Vagina (tissue), 2 donors: ENCODE results near the gene VPS13C. TPM values are rescaled to one million over a fixed set of nuclear protein-coding genes. Genes with fewer than 3 reads are reported as not detected.

Experiments
- DNase-seq, 2 donors: peaks; one replicate each; pipeline ENCODE4 v3.0.0-alpha.2; 2017; ENCODE audit errors: extremely low spot score in 2 of 2
- H3K27ac ChIP-seq: fragments of 200-600 bp; sonication (generic); one replicate; pipeline ENCODE4 v1.5.1; 2019
- H3K27me3 ChIP-seq: fragments of 200-600 bp; sonication (generic); one replicate; pipeline ENCODE4 v1.5.1; 2019
- H3K36me3 ChIP-seq, 2 donors: fragments of 200-600 bp; sonication (generic); one replicate each; pipeline ENCODE4 v1.5.1; 2017 to 2019
- H3K4me1 ChIP-seq: fragments of 200-600 bp; sonication (generic); one replicate; pipeline ENCODE4 v1.5.1; 2019
- H3K4me3 ChIP-seq, 2 donors: fragments of 200-600 bp; sonication (generic); 1 replicate in 1 of 2; 2 replicates in 1 of 2; pipeline ENCODE4 v1.5.1; 2016 to 2019
- H3K9me3 ChIP-seq: fragments of 200-600 bp; sonication (generic); one replicate; pipeline ENCODE4 v1.5.1; 2019
- POLR2A ChIP-seq, 2 donors: fragments of 450-650 bp; IDR thresholded peaks; one replicate each; pipeline ENCODE4 v1.6.1; 2017; ENCODE audit warnings: antibody characterized with exemption in 2 of 2, mild to moderate bottlenecking in 2 of 2, moderate library complexity in 2 of 2
- POLR2AphosphoS5 ChIP-seq, 2 donors: sonication (generic); formaldehyde crosslinking; IDR thresholded peaks; one replicate each; pipeline ENCODE4 v1.9.0; 2017; ENCODE audit warnings: antibody characterized with exemption in 2 of 2, mild to moderate bottlenecking in 2 of 2, low read depth in 1 of 2; ENCODE audit not compliant: insufficient read depth in 1 of 2
- intact Hi-C: fragments of 100-400 bp; cut with DNase I; formaldehyde crosslinking; loops from one replicate; pipeline ENCODE4 v1.15.1; 2023
- total RNA-seq: library from RNA; depleted of rRNA; stranded (reverse); fragments of >200 nt; gene quantifications from one replicate; pipeline ENCODE4 v1.2.3, GENCODE V29; 2016
- TF ChIP-seq, protein P1 (sequence below), 3 experiments: fragments of 450-650 bp in 2 of 3; fragments of 200-600 bp in 1 of 3; sonication (generic) in 1 of 3; IDR thresholded peaks; one replicate each; pipeline ENCODE4 v1.5.1; 2017 to 2019; ENCODE audit warnings: antibody characterized with exemption in 3 of 3, mild to moderate bottlenecking in 2 of 3, moderate library complexity in 2 of 3

The VPS13C gene
- total RNA-seq, 1 donor from 2014 or later = 52.5 TPM

DNA sequence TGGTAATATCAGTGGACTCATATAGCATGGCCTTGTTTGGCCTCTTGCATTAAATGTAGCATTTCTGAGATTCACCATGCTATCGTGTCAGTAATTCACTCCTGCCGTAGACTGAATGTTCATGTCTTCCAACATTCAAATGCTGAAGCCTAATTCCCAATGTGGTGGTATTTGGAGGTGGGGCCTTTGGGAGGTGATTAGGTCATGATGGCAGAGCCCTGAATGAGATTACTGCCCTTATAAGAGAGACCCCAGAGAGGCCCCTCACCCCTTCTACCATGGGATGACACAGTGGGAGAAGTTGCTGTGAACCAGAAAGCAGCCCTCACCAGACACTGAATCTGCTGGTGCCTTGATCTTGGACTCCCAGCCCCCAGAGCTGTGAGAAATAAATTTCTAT is 241.4 kb downstream of the VPS13C start:
- no peaks in the 10 kb centered on the region for H3K9me3 ChIP-seq
- intact Hi-C loops = no loop called here
- peak; percentile 16 to 54 for DNase-seq
- no peaks in the 10 kb centered on the region for H3K4me1 ChIP-seq
- no peaks in the 10 kb centered on the region for H3K36me3 ChIP-seq
- no peak overlapping the region for H3K4me3 ChIP-seq
- H3K27me3 ChIP-seq = no peaks in the 10 kb centered on the region
- H3K27ac ChIP-seq = no peak overlapping the region
- TF ChIP-seq, protein P1, sequence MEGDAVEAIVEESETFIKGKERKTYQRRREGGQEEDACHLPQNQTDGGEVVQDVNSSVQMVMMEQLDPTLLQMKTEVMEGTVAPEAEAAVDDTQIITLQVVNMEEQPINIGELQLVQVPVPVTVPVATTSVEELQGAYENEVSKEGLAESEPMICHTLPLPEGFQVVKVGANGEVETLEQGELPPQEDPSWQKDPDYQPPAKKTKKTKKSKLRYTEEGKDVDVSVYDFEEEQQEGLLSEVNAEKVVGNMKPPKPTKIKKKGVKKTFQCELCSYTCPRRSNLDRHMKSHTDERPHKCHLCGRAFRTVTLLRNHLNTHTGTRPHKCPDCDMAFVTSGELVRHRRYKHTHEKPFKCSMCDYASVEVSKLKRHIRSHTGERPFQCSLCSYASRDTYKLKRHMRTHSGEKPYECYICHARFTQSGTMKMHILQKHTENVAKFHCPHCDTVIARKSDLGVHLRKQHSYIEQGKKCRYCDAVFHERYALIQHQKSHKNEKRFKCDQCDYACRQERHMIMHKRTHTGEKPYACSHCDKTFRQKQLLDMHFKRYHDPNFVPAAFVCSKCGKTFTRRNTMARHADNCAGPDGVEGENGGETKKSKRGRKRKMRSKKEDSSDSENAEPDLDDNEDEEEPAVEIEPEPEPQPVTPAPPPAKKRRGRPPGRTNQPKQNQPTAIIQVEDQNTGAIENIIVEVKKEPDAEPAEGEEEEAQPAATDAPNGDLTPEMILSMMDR (IDR thresholded peaks at IDR 0.05) = no peak
- TF ChIP-seq POLR2AphosphoS5 (IDR thresholded peaks at IDR 0.05; ENCODE audit: insufficient read depth in 1 of 2, low read depth in 1 of 2) = no peak
- TF ChIP-seq POLR2A (IDR thresholded peaks at IDR 0.05) = no peak

DNA sequence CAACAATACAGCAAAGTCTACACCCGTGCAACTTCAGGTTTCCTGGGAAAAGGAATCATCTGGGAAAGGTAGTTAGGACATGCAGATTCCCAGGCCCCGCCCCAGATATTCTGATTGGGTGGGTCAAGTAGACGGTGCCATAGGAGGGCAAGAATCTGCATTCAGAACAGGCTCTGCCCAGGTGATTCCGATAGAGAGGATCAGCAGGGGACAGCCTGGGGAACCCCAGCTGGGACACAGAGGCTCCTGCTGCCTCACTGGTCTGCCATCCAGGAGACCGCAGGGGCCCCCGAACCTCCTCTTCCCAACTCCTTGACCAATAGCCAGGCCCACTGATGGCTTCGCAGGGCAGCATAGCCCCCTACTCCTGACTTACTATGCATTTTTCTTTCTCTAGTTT is 243.4 kb downstream of the VPS13C start:
- intact Hi-C loops = no loop called here

DNA sequence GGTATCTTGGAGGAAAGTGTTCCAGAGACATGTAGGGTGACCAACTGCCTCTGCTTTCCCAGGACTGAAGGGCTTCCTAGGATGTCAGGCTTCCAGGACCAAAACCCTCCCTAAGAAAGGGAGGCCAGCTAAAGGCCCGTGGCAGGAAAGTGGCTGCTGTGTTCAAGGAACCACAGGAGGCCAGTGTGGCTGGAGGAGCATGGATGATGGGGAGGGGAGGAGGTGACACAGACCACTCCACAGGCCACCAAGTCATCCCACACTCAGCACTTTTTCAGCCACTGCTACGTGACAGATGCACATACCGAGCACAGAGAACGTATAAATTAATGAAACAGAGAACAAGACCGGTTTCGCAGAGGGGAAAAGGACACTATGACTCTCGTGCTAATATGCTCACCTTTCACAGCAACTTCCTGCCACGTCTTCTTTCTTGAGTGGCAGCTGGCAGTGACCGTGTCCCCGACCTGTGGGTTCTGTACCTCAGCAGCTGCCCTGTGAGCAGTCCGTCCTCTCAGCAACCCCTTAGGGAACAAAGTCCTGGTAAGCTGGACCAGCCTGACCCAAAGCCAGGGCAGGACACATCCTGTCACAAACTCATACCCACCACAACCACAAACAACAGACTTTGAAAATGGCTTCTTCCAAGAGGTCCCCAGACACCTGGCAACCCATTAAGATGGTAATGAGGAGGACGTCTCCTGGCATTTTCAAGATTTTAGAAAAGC is 244.7 kb downstream of the VPS13C start:
- no peaks in the 10 kb centered on the region for H3K27me3 ChIP-seq

More for the DNA sequence above, 243.4 kb downstream of the VPS13C start:
- Histone ChIP-seq H3K9me3 (no peaks in the 10 kb centered on the region), H3K27ac (no peak overlapping the region), H3K4me3 (no peak overlapping the region), H3K4me1 (no peaks in the 10 kb centered on the region), H3K36me3 (no peaks in the 10 kb centered on the region), H3K27me3 (no peaks in the 10 kb centered on the region)
- TF ChIP-seq, protein P1 (IDR thresholded peaks at IDR 0.05) = no peak
- TF ChIP-seq POLR2AphosphoS5 (IDR thresholded peaks at IDR 0.05; ENCODE audit: insufficient read depth in 1 of 2, low read depth in 1 of 2) (no peak), POLR2A (IDR thresholded peaks at IDR 0.05) (no peak)
- DNase-seq = peak in 1 of 2 donors; percentile 60

DNA sequence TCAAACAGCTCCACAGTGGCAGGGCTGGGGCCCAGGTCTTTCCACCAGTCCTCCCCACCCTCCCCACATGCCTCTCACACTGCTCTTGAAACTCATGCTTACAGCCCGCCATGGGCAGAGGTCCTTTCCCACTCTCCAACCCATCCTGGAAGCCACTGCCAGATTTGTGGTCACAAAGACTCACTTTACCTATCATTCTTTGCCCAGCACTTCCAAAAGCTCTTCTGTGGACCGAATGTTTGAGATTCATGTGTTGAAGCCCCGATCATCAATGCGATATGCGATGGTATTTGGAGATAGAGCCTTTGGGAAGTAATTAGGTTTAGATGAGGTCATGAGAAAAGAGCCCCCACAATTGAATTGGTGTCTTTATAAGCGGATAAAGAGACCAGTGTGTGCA is 247.8 kb downstream of the VPS13C start:
- H3K9me3 ChIP-seq = no peaks in the 10 kb centered on the region
- intact Hi-C loops = no loop called here
- no peaks in the 10 kb centered on the region for H3K27me3 ChIP-seq
- TF ChIP-seq POLR2A (IDR thresholded peaks at IDR 0.05) (no peak), POLR2AphosphoS5 (IDR thresholded peaks at IDR 0.05; ENCODE audit: insufficient read depth in 1 of 2, low read depth in 1 of 2) (no peak)
- TF ChIP-seq, protein P1 (IDR thresholded peaks at IDR 0.05) = no peak
- H3K4me1 ChIP-seq = no peaks in the 10 kb centered on the region
- H3K27ac ChIP-seq = no peak overlapping the region
- DNase-seq = peak in 1 of 2 donors; percentile 56
- no peak overlapping the region for H3K4me3 ChIP-seq
- no peaks in the 10 kb centered on the region for H3K36me3 ChIP-seq

More for the DNA sequence above, 244.7 kb downstream of the VPS13C start:
- TF ChIP-seq POLR2A (IDR thresholded peaks at IDR 0.05) (no peak), POLR2AphosphoS5 (IDR thresholded peaks at IDR 0.05; ENCODE audit: insufficient read depth in 1 of 2, low read depth in 1 of 2) (no peak)
- TF ChIP-seq, protein P1 (IDR thresholded peaks at IDR 0.05) = no peak
- peak in 1 of 2 donors; percentile 56 for DNase-seq
- H3K9me3 ChIP-seq = no peaks in the 10 kb centered on the region
- intact Hi-C loops = no loop called here
- H3K4me3 ChIP-seq = no peak overlapping the region
- H3K36me3 ChIP-seq = no peaks in the 10 kb centered on the region
- H3K4me1 ChIP-seq = no peaks in the 10 kb centered on the region
- no peak overlapping the region for H3K27ac ChIP-seq

DNA sequence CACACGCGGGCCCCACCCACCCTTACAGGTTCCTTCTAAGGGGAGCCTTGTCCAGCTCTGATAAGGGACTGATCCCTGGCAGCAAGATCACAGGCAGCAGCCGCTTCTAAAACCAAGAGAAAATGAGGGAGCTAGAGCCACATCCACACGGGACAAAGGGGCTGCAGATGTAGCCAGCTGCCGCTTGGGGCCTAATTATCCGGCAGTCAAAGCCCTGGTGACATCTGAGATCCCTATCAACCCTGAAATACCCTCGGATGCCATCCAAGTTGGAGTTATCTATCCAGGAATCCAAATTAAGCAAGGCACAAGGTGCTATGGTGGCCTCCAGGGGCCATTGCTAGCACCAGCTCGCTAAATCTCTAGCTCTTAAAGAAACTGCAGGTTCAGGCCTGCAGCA is 248.3 kb downstream of the VPS13C start:
- no peaks in the 10 kb centered on the region for H3K36me3 ChIP-seq
- no peaks in the 10 kb centered on the region for H3K4me1 ChIP-seq
- intact Hi-C loops = no loop called here
- no peaks in the 10 kb centered on the region for H3K27me3 ChIP-seq
- H3K9me3 ChIP-seq = no peaks in the 10 kb centered on the region
- DNase-seq = peak in 1 of 2 donors; percentile 65
- TF ChIP-seq, protein P1 (IDR thresholded peaks at IDR 0.05) = no peak
- no peak for TF ChIP-seq POLR2A (IDR thresholded peaks at IDR 0.05)
- H3K27ac ChIP-seq = no peak overlapping the region
- no peak overlapping the region for H3K4me3 ChIP-seq
